ENCODE measurements around the gene RIPOR3.
"Not testable (repeated sequence)": the region's sequence is repeated elsewhere in the genome, so short reads cannot be mapped to it uniquely, and the experiment has no call there.

Gene RIPOR3

GRCh38 chr20:50724851-50725723 is 33.7 kb upstream of the RIPOR3 start:
- DNase-seq: peak; percentile 56

GRCh38 chr20:50724112-50724725 is 32.9 kb upstream of the RIPOR3 start:
- DNase-seq: no peak

GRCh38 chr20:50723672-50724071 is 32.3 kb upstream of the RIPOR3 start:
- DNase-seq: no peak

- DNase-seq: no peak
Observed at GRCh38 chr20:50722424-50723155, 31.2 kb upstream of the RIPOR3 start.

GRCh38 chr20:50721881-50722281 is 30.5 kb upstream of the RIPOR3 start:
- no peak for DNase-seq

GRCh38 chr20:50720582-50720981 is 29.2 kb upstream of the RIPOR3 start:
- no peak for DNase-seq

- no peak for DNase-seq
Observed at GRCh38 chr20:50720026-50720425, 28.7 kb upstream of the RIPOR3 start.

- no peak for DNase-seq
Observed at GRCh38 chr20:50719328-50719727, 28.0 kb upstream of the RIPOR3 start.

GRCh38 chr20:50717974-50718761 is 26.8 kb upstream of the RIPOR3 start:
- DNase-seq: no peak

GRCh38 chr20:50717312-50717711 is 26.0 kb upstream of the RIPOR3 start:
- no peak for DNase-seq

- no peak for DNase-seq
Observed at GRCh38 chr20:50716518-50716917, 25.2 kb upstream of the RIPOR3 start.

- no peak for DNase-seq
Observed at GRCh38 chr20:50715694-50716093, 24.4 kb upstream of the RIPOR3 start.

- not testable (repeated sequence) for DNase-seq
Observed at GRCh38 chr20:50714426-50714825, 23.1 kb upstream of the RIPOR3 start.

GRCh38 chr20:50713657-50714101 is 22.3 kb upstream of the RIPOR3 start:
- DNase-seq: no peak

- no peak for DNase-seq
Observed at GRCh38 chr20:50712771-50713656, 21.7 kb upstream of the RIPOR3 start.

GRCh38 chr20:50711113-50711825 is 19.9 kb upstream of the RIPOR3 start:
- DNase-seq: no peak

GRCh38 chr20:50710492-50711063 is 19.2 kb upstream of the RIPOR3 start:
- no peak for DNase-seq

- peak; percentile 58 for DNase-seq
Observed at GRCh38 chr20:50709636-50709973, 18.3 kb upstream of the RIPOR3 start.

- DNase-seq: no peak
Observed at GRCh38 chr20:50708845-50709635, 17.7 kb upstream of the RIPOR3 start.

- DNase-seq: no peak
Observed at GRCh38 chr20:50704971-50705370, 13.6 kb upstream of the RIPOR3 start.

Data from left hindlimb (tissue), 1 donor.